Kasumi-1 (cell line): Measurements from ENCODE around the gene DPP3.

Experiments used
- DNase-seq, 2 experiments: peaks; one replicate each; lab custom pipeline; 2025; lab: John Stamatoyannopoulos, UW

The DPP3 gene

DNA sequence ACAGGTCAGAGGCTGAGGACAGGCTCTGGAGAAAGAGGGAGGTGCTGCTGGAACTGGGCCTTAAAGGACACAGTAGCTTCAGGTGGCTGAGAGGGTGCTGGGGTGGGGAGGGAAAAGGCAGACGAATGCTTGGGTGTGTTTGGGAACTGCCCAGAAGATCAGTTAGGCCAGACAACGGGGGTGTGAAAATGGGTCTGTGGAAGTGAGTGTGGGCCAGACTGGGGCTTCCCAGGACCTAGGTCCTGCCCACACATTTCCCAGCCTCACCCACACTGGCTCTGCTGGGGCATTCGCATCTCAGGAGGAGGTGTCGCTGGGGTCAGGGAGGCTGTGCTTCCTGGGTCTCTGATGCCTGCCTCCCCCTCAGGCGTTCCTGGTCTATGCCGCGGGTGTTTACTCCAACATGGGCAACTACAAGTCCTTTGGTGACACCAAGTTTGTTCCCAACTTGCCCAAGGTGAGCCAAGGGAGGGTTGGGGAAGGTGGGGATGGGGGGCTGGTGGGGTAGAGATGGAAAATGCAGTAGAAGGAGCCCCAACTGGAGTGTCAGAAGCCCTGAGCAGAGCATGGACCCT lies 4.7 kb downstream of the DPP3 start:
- DNase-seq: no peak

DNA sequence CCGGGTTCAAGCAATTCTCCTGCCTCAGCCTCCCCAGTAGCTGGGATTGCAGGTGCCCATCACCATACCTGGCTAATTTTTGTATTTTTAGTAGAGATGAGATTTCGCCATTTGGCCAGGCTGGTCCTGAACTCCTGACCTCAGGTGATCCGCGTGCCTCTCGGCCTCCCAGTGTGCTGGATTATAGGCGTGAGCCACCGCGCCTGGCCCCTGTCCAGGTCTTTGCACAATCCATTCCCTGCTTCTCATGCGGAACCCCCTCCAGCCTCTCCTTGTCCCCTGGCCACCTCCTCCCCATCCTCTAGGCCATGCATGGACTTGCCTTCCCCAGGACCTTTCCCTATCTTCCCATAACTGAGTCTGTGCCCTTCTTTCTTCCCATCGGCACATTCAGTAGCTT lies 8.7 kb downstream of the DPP3 start:
- DNase-seq: no peak

DNA sequence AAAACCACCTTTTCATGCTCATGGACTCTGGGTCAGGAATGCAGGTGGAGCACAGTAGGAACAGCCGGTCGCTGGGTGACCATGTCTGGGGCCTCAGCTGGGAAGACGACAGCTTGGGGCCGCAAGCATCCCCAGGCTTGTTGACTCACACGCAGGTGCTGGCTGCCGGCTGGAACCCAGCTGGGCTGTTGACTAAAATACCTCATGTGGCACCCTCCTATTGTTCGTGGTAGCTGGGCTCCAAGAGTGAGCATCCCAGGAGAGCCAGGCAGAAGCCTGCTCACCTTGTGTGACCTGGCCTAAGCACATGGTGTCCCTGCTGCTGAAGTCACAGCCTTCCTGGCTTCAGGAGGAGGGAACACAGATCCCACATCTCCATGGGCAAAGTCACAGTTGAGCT lies 9.4 kb downstream of the DPP3 start:
- DNase-seq: no peak

DNA sequence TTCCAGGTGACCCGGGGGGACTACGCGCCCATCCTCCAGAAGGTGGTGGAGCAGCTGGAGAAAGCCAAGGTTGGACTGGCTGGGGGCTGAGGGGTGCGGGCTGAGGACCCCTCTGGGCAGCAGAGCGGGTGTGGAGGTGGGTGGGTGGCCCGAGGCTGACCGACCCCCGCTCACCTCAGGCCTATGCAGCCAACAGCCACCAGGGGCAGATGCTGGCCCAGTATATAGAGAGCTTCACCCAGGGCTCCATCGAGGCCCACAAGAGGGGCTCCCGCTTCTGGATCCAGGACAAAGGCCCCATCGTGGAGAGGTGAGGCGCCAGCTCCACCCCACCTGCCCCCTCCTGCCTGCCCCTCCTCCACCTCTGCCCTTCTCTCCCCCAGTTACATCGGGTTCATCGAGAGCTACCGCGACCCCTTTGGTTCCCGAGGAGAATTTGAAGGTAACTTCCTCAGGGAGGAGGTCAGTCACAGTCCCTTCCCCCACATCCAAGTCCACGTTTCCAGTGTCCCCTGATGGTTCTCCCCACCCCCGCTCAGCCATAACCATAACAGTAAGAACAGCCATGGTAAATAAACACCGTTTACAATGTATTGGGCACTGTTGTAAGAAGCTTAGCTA lies 11.2 kb downstream of the DPP3 start:
- DNase-seq: peak in 1 of 2 experiments; percentile 5

DNA sequence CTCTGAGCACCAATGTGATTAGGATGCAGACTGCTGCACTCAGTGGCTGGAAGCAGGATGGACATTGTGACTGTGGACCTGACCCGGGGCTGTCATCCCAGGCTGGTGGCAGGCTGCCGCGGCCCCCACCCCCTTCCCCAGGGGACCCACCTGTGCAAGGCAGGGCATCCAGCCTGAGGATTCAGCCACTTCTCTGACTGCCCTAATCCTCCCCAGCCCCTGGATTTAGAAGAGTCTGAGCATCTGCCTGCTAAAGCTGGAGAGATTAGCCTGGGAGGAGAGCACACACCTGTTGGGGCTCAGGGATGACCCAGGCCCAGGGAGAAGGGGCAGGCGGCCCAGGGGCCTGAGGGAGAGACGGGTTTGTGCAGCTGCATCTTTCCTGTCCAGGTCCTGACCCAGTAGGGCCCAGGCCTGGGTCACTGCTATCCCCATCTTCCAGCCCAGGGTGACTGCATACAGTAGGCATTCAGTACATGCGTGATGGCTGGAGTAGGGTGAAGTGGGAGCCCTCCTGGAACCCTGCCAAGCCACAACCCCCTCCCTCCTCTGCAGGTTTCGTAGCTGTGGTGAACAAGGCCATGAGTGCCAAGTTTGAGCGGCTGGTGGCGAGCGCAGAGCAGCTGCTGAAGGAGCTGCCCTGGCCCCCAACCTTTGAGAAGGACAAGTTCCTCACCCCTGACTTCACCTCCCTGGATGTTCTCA lies 12.1 kb downstream of the DPP3 start:
- no peak for DNase-seq

DNA sequence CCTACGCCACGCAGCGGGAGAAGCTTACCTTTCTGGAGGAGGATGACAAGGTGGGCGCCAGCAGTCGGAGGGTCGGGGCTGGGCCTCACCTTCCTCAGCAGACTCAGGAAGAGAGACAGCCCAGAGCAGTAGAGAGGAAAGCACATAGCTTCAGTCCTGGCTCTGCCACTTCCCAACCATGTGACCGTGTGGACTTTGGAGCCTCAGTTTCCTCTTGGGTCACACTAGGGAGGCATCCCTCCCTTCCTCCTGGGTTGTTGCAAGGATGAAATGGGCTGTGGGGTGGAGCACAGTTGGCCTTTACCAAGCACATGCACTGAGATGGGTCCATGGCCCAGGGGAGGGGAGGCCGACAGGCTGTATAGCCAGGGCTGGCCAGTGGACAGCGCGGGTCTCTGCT lies 12.9 kb downstream of the DPP3 start:
- no peak for DNase-seq

DNA sequence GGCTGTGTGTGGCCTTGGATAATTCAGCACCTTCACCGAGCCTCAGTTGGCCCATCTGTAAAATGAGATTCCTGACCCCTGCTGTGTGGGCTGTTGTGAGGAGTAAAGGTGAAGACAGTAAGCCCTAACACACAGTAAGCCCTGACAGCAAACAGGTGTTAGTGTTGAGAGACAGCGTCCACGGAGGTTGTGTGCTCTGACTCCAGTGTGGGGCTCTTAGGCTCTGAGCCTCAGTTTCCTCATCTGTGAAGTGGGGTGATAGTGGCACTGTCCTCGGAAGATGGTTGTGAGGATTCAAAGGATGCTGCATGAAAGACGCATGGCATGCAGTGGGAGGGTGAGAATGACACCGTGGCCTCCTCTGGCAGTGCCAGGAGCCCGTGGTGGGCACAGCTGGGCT lies 14.2 kb downstream of the DPP3 start:
- DNase-seq: no peak

DNA sequence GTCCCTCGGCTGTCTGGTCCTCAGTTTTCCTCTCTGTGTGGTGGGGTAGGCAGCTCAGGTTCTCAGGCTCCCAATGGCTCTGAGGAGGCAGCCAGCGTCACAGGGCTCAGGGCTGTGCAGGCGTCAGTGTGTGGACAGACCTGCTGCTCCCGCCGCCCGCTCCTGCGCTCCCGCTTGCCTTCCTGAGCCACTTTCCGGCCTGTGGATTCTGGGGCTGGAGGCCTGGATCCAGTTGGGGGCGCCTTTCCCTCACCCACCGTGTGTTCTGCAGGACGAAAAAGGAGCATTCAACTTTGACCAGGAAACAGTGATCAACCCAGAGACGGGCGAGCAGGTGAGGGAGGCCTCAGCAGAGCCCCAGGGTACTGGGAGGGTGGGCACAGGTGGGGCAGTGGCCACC lies 14.7 kb downstream of the DPP3 start:
- DNase-seq: no peak

DNA sequence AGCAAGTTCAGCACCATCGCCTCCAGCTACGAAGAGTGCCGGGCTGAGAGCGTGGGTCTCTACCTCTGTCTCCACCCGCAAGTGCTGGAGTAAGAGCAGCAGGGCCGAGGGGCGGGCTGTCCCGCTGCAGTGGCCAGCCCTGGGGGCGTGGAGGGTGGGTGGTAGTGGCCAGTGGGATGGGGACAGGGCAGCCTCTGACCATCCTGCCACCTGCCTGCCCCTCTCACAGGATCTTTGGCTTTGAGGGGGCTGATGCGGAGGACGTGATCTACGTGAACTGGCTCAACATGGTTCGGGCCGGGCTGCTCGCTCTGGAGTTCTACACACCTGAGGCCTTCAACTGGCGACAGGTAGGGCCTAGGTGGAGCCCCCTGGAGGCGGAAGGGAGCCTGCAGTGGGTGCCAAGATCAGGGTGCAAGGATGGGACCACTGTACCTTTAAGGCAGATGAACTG lies 15.2 kb downstream of the DPP3 start:
- no peak for DNase-seq

DNA sequence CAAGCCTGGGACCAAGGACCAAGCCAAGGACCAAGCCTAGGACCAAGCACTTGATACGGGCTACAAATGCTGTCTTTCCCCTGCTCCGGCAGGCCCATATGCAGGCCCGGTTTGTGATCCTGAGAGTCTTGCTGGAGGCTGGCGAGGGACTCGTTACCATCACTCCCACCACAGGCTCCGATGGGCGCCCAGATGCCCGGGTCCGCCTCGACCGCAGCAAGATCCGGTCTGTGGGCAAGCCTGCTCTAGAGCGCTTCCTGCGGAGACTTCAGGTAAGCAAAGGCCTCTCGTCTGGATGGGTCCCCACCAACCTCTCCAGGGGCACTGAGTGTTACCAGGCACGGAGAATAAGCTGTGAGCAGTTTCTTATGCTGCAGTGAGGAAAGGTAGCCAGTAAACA lies 17.0 kb downstream of the DPP3 start:
- DNase-seq: no peak

DNA sequence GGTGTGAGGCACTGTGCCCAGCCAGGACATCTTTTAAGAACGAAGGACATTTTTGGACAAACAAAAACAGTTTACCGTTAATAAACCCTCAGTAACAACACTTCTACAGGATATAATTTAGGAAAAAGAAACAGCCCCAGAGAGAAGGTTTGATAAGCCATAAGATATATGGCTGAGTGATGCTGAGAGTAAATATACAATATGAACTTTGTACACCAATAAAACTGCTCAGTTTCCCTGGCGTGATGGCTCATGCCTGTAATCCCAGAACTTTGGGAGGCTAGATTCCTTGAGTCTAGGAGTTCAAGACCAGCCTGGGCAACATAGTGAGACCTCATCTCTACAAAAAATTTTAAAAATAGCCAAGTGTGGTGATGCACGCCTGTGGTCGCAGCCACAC lies 18.3 kb downstream of the DPP3 start:
- no peak for DNase-seq

DNA sequence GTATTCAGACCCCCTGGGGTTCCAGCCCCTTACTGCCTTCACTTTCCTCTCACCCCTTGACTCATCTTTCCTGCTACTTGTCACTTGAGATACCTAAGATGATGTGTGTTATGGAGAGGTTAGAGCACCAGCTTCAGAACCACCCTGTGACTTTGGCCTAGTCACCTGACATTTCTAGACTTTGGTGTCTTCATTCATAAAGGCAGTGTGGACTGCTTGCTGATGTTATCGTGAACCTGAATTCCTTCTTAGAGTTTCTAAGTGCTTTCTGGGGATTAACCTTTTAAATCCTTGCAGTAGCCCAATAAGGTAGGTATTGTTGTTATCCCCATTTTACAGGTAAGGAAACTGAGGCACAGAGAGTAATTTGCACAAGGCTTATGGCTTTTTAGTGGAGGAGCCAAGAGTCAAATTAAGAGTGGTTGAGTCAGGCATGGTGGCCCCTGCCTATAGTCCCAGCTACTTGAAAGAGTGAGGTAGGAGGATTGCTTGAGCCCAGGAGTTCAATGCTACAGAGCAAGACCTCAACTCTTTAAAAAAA lies 25.1 kb downstream of the DPP3 start:
- DNase-seq: no peak

DNA sequence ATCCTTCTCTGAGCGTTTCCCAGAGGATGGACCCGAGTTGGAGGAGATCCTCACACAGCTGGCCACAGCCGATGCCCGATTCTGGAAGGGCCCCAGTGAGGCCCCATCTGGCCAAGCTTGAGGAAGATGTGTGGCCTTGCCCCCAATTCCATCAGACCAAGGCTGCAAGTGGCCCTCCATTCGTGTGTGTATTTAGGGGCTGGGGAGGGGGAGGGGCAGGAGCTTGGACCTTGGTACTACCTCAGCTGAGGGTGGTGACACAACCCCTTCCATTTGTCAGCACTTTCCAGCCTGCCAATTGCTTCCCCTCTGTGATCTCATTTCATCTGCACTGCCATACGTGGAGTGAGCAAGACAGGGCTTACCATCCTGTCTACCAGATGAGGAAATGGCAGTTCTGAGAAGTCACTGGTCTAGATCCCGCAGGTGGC lies 28.9 kb downstream of the DPP3 start:
- DNase-seq: no peak

DNA sequence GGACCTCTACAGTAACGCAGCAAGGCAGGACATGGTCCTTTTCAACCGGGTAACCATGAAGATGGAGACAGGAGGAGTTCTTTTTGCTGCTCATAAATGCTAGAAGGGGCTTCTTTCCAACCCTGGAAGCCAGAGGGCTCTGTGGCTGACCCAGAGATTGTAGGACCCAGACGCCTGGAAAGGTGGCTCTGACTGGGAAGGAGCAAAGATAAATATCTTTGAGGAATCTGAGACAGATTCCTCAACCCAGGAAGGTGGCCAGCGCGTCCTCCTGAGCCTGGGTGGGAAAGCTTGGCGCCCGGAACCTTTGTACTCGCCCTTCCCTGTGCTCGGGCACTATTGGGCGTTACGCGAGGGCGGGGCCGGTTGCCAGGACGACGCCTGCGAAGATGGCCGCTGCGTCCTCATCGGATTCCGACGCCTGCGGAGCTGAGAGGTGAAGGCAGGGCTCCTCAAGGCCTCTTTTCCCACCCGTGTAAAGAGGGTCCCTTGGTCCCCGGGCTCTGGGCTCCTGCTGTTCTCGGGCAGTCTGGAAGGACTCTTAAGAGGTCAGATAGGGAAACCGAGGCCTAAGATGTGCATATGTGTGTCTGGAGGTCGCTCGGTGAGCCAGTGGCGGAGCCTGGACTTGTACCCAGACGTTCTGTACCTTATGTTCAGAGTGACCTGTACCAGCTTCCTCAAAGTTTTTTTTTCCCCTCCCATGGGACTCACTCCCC lies 30.2 kb downstream of the DPP3 start, which contains the start of gene BBS1:
TSS of gene BBS1 (plus strand) at position 365 of the 719 bp plus-strand sequence. CDS start at position 390, 25 bp downstream.
- DNase-seq: peak; percentile 74 to 77

DNA sequence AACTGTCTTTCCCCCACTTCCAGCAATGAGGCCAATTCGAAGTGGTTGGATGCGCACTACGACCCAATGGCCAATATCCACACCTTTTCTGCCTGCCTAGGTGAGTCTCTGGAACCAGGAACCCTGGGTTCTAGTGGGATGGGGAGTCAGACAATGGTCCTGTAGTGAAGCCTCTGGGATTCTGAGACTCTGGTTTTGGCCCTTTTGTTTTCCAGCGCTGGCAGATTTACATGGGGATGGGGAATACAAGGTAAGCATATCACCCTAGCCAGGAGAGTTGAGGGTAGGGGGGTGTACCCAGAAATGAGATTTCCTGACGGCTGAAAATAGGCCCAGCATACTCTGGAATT lies 30.7 kb downstream of the DPP3 start:
- DNase-seq: no peak

DNA sequence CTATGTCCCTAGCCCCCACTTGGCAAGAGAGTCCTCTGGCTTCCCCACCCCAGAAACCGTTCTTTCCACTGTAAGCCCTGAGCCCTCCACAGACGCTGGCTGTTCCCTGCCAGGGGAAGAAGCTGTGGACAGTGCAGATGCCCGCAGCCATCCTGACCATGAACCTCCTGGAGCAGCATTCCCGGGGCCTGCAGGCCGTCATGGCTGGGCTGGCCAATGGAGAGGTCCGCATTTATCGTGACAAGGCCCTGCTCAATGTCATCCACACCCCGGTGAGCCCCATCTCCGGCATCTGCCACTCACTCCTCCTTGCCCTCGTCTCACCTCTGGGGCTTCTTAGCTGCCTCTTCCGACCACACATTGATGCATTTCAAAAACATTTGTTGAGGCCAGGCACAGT lies 43.4 kb downstream of the DPP3 start:
- no peak for DNase-seq

DNA sequence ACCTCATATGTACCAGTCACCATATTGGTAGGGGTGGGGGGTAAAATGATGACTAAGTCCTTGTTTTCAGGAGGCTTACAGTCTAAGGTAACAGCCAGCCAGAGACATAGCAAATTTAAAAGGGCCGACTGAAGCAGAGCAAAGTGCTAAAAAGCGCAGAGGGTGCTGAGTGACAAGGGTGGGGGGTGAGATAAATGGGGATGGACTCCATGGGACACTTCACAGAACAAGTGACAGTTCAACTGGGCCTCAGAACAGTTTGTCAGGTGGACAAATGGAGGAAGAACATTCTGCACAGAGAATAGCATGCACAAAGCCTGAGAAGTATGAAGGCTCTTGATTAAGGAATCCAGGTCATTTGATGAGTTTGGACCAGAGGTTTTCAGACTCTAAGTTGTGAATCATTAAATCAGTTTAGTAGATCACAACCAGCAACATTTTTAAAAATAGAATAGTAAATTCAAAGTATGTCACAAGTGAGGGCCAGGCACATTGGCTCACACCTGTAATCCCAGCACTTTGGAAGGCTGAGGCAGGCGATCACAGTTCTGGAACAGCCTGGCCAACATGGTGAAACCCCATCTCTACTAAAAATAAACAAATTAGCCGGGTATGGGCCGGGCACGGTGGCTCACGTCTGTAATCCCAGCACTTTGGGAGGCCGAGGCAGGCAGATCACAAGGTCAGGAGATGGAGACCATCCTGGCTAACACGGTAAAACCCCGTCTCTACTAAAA lies 44.2 kb downstream of the DPP3 start:
- DNase-seq: no peak

DNA sequence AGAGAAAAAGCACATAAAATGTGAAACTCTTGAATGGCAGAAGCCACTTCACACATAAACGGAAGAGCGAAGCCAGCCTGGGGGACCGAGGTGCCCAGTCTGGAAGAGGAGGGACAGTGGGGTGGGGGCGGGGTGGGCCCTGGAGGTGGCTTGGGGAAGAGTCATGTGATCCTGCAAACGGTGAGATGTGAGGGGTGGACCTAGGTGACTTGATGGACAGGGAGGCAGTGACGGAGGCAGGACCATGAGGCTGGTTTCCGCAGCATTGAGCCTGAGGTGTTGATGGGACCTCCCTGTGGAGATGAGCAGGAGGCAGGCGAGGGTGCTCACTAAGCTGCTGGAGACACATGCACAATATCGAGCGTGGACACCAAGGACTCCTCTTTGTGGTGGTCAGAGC lies 48.8 kb downstream of the DPP3 start:
- no peak for DNase-seq

DNA sequence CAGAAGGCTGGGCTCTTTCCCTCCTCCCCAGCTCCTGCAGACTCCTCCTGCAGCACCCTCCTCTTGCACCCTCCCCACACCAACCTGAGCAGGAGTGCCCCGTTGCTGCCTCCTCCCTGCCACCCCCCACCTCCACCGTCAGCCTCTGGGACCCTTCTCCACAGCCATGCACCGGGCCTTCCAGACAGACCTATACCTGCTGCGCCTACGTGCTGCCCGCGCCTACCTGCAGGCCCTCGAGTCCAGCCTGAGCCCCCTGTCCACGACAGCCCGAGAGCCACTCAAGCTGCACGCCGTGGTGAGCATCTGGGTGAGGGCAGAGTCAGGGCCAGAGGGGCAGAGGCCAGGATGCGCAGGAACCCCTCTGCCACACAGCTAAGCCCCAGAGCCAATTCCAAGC lies 49.4 kb downstream of the DPP3 start:
- DNase-seq: no peak

DNA sequence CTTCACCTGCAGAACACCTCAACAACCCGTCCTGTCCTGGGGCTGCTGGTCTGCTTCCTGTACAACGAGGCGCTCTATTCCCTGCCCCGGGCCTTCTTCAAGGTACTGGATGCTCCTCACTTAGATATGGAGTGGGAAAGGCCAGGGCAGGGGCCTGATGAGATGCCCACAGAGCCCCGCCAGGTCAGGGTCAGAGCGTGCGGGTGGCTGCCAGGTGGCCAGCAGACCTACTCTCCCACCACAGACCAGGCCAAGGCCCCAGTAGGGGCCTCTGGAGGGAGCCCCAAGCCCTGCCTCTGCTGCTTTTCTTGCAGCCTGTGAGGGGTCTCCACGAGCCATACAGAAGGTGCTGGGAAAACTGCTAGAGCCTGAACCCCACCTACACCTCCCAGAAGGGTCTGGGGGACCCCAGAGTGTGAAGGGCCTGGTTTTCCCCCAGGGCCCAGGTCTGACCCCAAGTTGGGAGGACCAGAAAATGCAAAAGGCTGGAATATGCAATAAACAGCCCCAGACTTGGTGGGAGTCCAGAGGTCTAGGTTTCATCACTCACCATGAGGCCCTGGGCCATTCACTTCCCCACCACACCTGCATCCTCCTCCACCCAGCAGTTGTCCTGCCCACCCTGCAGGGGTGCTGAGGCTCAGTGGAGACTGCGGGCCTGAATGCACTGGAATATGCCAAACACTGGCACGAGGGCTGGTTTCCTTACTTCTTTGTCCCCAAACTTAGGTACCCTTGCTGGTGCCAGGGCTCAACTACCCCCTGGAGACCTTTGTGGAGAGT lies 50.9 kb downstream of the DPP3 start:
- DNase-seq: no peak

DNA sequence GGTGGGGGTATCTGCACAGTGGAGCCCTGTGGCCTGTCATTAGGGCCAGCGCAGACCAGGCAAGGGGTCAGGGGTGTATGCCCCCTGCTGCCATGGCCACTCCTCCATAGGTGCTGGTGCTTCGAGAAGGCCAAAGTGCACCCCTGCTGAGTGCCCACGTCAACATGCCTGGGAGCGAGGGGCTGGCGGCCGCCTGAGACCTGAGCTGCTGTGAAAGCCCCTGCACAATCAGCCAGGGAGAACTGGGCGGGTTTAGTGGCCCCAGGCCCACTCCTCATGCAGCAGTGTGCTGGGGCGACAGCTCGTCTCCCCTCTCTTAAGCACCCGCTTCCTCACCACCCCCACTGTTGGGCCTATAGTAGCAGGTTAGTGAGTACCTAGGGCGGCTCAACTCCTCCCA lies 51.6 kb downstream of the DPP3 start:
- no peak for DNase-seq
